ENCODE data around the gene PIGP. TPM values are rescaled to one million over a fixed set of nuclear protein-coding genes. Genes with fewer than 3 reads are reported as not detected.

The PIGP gene
- total RNA-seq, 1 experiment from 2014 or later: 13.2 TPM

- H2BK12ac ChIP-seq (ENCODE audit: insufficient read length, low read depth, low read length): no peak overlapping the region
Observed at GRCh38 chr21:37100316-37100715, 27.4 kb upstream of the PIGP start.

More at GRCh38 chr21:37100316-37100715, 27.4 kb upstream of the PIGP start:
- H3K23me2 ChIP-seq (ENCODE audit: insufficient read length, low read depth, low read length, poor library complexity, severe bottlenecking): no peaks in the 10 kb centered on the region
- no peaks in the 10 kb centered on the region for H3K27me3 Mint-ChIP-seq (ENCODE audit: low read depth)
- H3K4ac ChIP-seq (ENCODE audit: low read depth, low read length): no peak overlapping the region
- TF ChIP-seq CTCF (conservative IDR thresholded peaks at IDR 0.05): no peak
- no peak for DNase-seq
- peaks cover 0 to 18% (median 0%) of the 10 kb centered on the region in 3 experiments; a peak in 3 of 7 replicates for H3K36me3 Mint-ChIP-seq (ENCODE audit: insufficient read depth in 1 of 3, low read depth in 3 of 3)
- no peak overlapping the region for H3T11ph ChIP-seq (ENCODE audit: low read length)
- no peaks in the 10 kb centered on the region for H3K9me3 ChIP-seq (ENCODE audit: control insufficient read depth, low read depth, low read length)
- no peaks in the 10 kb centered on the region for H3K4me1 ChIP-seq (ENCODE audit: insufficient read depth, low read length)
- no CpG with 5 or more reads among the region's 6 CpGs for WGBS (ENCODE audit: extremely low coverage, insufficient read length, low lambda C conversion rate)
- no peak overlapping the region for H4K5ac ChIP-seq (ENCODE audit: insufficient read length, low read depth, low read length)
- no peak overlapping the region for H2AFZ ChIP-seq (ENCODE audit: low read length)
- H3K79me1 ChIP-seq (ENCODE audit: insufficient read depth, low read depth, low read length, poor library complexity, severe bottlenecking): no peaks in the 10 kb centered on the region
- H4K8ac ChIP-seq (replicated peaks; ENCODE audit: insufficient read length, low read depth, low read length): no peak overlapping the region
- no peaks in the 10 kb centered on the region for H4K20me1 ChIP-seq (ENCODE audit: control insufficient read depth, insufficient read depth, insufficient read length)
- H4K91ac ChIP-seq (ENCODE audit: insufficient read length, low read depth, low read length): no peak overlapping the region
- H3K27me3 ChIP-seq (ENCODE audit: insufficient read depth, low read length): no peaks in the 10 kb centered on the region
- no peak overlapping the region for H3K4me2 ChIP-seq (ENCODE audit: insufficient read depth, insufficient read length, low read length)
- H2AK5ac ChIP-seq (ENCODE audit: insufficient read length, low read length): no peak overlapping the region
- no peak overlapping the region for H3K23ac ChIP-seq (ENCODE audit: insufficient read length, low read depth, low read length)
- no peaks in the 10 kb centered on the region for H3K9me3 Mint-ChIP-seq
- H3K18ac ChIP-seq (ENCODE audit: insufficient read length, low read depth, low read length): no peak overlapping the region
- H3K56ac ChIP-seq (ENCODE audit: insufficient read length, low read depth, low read length): no peak overlapping the region
- no peak overlapping the region for H3K27ac ChIP-seq (ENCODE audit: insufficient read length, low read depth, low read length)
- H2BK20ac ChIP-seq (ENCODE audit: low read depth, low read length, poor library complexity, severe bottlenecking): no peak overlapping the region
- no peak overlapping the region for H2BK120ac ChIP-seq (ENCODE audit: low read depth, low read length, poor library complexity, severe bottlenecking)
- no peak overlapping the region for H2BK5ac ChIP-seq (ENCODE audit: insufficient read length, low read length)
- H3K9ac ChIP-seq (ENCODE audit: extremely low read depth, insufficient read length, low read length): no peak overlapping the region
- no peak overlapping the region for H3K27ac Mint-ChIP-seq
- H3K4me1 Mint-ChIP-seq: no peaks in the 10 kb centered on the region
- H2BK15ac ChIP-seq (ENCODE audit: low read depth, low read length): no peak overlapping the region
- no peak overlapping the region for H3K4me3 Mint-ChIP-seq
- H3K14ac ChIP-seq (ENCODE audit: insufficient read depth, low read length): no peak overlapping the region
- H3K79me2 ChIP-seq (ENCODE audit: insufficient read depth, low read length): no peaks in the 10 kb centered on the region

All from H9 (cell line).